Inflammatory macrophage treated with lipopolysaccharide for 4 hours (primary cell): ENCODE measurements around the gene PRR30.
"Not testable (repeated sequence)": the region's sequence is repeated elsewhere in the genome, so short reads cannot be mapped to it uniquely, and the experiment has no call there.

Experiments
- DNase-seq: peaks from one replicate; pipeline ENCODE4 v3.0.0-alpha.2; 2020

The PRR30 gene

DNA sequence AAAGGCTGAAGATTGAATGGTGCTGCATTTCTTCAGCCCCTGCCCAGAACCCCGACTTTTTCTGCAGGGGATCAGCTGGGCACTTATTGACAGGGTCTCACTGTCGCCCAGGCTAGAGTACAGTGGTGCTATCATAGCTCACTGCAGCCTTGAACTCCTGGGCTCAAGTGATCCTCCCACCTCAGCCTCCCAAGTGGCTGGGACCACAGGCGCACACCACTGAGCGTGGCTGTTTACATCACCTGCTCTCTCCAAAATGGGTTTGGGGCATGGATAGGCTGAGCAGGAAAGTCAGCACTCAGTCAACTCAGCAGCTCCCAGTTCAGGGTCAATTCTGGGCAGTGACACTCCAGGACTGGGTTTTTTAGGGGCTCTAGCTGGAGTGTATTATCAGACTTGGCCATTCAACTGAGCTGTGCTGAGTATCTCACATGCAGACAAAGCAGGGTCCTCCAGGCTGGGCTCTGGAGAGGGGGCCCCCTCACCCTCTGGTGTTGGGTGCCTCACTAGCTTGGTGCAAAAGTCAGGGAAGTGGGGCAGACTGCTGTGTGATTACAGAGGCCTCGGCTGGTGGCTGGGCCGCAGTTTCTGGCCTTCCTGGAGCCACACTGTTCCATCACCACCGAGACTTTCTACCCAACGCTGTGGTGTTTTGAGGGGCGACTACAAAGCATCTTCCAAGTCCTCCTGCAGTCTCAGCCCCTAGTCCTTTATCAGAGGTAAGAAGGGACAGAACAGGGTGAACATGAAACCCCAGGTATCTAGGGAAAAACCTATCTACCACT, 11.1 kb downstream of the PRR30 start:
- DNase-seq, result no peak

DNA sequence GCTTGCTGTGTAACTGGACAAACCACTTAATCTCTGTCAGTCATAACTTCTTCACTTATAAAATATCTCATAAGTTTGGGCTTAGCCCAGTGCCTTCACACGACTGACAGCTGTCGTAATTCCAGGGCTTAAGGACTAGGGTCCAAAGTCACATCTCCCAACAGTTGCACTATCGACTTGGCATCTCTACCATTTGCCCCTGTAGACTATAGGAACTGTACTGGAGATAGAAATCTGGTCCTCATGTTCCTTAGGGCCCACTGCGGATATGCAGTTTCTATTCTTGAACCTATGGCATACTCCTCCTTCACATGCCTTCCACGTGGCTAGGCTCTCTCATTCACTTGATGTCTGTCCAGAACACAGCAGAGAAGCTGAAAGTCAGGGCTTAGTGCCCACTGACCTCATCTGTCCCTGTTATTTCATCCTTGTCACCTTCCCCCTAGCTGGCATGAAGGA, 12.9 kb downstream of the PRR30 start:
- DNase-seq, result no peak

DNA sequence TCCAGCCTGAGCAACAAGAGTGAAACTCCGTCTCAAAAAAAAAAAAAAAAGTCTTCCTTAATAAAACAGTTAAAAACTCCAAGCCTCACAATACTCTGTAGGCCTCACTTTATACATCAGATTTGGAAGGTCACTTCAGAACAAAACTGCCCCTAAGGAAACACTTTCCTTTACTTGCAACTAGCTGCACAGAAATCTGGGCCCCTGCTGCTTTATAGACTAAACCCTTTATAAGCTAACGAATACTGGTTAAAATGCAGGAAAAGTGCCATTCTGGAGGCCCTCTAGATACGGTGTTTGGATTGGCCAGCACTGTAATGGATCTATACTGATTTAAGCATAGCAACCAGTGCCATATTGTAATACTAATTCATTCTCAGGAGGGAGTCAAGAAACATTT, 14.1 kb downstream of the PRR30 start:
- no peak for DNase-seq

DNA sequence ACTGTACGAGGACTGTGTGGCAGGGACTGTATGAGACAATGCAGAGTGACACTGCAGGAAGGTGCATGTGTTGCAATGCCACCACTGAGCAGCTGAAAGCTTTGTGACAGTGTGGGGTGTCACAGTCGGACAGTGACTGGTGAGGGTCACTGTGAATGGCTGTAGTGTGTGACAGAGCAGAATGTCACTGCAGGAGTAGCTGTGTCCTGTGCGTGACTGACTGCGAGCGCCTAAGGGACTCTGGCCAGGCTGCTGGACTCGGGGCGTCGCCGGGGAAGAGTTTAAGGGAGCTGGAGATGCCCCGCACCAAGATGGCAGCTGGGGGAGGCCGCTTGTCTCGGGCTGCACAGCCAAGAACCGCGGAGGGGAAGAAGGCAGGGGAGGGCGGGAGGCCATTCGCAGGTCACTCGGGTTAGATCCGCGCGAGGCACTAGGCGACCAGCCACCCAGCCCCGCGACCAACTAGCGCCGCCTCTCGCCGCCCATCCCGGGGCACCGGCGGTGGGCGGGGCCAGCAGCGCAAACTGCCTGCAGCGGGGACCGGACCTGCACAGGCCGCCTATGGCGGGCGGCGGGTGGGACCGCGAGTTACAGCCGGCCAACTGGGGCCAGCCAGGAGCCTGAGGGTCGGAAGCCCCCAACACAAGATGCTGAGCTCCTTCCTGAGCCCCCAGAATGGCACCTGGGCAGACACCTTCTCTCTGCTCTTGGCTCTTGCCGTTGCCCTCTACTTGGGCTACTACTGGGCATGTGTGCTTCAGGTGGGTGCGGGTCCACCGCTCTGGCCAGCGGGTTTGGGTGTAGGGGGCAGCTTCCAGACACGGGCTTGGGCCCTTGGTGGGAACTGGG, 15.7 kb downstream of the PRR30 start, which contains the start of gene ABHD1:
TSS of gene ABHD1 (plus strand) at position 514 of the 849 bp plus-strand sequence. CDS start at position 648, 134 bp downstream.
- DNase-seq, result peak; percentile 63

DNA sequence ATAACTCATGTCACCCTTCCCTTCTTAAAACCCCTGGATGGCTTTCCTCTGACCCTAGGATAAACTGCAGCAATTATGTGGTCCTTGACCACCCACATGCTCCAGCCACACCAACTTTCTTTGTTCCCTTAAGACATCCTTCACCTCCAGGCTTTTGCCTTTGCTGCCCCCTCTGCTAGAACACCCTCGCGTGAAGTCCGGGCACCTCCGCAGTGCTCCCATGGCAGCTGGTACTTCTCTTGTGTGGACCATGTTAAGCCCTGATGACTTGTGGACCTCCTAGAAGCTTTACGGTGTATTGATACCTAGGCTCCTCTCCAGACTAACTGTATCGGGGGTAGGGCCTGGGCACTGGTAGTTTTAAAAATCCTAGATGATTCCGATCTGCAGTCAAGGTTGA, 16.4 kb downstream of the PRR30 start:
- no peak for DNase-seq

DNA sequence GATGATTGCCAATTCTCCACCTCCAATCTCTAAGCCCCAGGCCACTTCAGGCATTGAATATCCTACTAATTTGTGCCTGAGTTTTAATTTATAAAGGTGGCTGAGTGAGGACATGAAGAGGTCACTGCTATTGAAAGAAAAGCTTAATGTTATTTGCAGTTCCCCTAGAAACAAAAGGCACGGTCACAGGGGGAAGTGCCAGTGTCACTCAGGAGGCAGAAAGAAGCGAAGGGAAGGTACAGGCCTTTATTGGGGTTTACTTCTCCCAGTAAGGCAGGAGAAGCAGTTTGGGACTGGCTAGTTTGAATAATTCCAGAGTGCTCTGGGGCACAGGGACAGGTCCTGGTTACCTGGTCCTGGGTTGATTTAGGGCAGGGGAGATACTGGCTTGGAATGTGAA, 17.3 kb downstream of the PRR30 start:
- peak; percentile 5 for DNase-seq

DNA sequence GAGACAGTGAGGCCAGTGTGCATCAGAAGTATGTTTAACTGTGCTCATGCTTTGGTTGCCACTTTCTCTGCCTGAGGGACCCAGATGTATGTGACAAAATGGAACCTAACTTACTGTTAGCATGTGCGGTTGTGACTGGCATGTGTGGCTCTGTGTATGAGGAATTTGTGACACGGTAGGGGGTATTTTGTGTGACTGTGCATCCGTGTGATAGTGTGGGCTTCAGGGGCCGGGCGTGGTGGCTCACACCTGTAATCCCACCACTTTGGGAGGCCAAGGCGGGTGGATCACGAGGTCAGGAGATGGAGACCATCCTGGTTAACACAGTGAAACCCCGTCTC, 19.9 kb downstream of the PRR30 start:
- DNase-seq, result not testable (repeated sequence)

DNA sequence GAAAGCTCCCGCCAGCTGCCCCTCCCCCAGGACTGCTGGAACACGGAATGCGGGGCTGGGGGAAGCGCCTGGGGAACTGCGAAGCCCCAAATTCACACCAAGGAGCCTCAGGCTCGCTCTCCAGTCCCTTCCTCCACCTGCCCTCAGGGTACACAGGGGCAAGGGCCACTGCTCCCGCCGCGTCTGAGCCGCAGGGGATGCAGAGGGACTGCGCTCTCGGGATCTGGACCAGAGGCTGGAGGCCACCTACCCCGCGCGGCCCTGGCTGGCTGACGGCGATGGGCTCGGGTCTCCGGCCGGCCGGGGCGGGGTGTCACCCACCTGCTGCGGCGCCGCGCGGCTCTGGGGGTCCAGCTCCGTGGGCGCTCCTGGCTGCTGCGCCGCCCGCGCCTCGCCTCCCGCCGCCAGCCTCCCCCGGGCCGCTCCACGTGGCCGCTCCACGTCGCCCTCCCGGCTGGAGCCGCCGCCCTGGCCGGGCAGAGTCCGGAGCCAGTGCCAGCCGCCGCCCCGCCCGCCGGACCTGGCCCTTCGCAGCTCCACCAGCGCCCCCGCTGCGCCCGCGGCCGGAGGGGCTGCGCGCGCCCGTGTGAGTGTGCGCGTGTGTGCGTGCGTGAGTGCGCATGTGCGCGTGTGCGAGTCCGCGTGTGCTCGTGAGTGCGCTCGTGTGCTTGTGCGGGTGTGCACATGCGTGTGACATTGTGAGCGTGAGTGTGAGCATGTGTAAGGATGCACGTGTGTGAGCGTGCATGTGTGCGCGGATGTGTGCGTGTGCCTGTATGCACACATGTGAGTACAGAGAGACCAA, 20.5 kb downstream of the PRR30 start, which contains the start of gene CGREF1:
TSS of gene CGREF1 (minus strand) at position 604 of the 805 bp plus-strand sequence. CDS start 14,762 bp downstream, outside the sequence.
- DNase-seq, result no peak

DNA sequence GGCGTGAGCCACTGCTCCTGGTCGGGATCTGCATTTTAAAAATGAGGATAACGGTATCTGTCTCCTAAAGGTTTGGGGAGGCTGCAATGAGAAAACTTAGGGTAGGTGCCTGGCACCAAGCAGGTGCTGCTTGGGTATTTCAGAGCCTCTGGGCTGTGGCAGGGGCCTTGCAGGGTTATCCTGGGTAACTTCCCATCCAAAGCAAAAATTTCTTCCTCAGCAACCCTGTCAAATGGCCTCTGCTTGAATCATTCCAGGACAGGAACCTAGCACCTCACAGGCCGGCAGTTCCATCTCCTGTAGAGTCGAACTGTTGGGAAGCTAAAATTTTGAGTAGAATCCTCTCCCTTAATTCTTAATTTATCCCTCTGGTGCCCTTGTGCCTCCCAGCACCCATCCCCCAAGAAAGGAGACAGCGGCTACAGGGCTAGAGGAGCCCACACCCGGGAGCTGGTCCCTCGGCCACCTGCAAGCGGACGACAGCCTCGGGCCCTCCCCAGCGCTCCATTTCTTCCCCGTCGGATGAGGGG, 21.1 kb downstream of the PRR30 start:
- DNase-seq, result no peak

DNA sequence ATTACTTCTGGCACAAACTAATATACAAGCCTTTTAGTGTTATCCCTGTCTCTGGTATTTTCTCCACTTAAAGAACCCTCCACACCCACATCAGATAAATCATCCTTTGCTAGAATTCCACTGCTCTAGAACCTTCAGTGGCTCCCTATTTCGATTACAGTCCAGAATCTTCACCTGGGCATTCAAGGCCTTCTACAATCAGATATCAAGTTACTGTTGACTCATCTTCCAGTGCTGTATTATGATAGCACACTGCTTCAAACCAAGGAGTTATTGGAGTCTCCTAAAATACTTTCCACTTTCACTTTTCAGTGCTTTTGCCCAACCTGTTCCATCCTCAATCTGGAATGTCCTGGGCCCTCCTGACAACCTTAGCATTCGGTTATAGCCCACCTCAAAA, 23.7 kb downstream of the PRR30 start:
- no peak for DNase-seq

DNA sequence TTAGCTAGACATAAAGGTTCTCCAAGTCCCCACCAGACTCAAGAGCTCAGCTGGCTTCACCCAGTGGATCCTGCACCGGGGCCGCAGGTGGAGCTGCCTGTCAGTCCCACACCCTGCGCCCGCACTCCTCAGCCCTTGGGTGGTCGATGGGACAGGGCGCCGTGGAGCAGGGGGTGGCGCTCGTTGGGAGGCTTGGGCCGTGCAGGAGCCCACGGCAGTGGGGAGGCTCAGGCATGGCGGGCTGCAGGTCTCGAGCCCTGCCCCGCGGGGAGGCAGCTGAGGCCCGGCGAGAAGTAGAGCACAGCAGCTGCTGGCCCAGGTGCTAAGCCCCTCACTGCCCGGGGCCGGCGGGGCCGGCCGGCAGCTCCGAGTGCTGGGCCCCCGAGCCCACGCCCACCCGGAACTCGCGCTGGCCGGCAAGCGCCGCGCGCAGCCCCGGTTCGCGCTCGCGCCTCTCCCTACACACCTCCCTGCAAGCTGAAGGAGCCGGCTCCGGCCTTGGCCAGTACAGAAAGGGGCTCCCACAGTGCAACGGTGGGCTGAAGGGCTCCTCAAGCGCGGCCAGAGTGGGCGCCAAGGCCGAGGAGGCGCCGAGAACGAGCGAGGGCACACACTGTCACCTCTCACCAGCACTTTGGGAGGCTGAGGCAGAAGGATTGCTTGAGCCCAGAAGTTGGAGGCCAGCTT, 27.7 kb downstream of the PRR30 start:
- DNase-seq, result not testable (repeated sequence)

DNA sequence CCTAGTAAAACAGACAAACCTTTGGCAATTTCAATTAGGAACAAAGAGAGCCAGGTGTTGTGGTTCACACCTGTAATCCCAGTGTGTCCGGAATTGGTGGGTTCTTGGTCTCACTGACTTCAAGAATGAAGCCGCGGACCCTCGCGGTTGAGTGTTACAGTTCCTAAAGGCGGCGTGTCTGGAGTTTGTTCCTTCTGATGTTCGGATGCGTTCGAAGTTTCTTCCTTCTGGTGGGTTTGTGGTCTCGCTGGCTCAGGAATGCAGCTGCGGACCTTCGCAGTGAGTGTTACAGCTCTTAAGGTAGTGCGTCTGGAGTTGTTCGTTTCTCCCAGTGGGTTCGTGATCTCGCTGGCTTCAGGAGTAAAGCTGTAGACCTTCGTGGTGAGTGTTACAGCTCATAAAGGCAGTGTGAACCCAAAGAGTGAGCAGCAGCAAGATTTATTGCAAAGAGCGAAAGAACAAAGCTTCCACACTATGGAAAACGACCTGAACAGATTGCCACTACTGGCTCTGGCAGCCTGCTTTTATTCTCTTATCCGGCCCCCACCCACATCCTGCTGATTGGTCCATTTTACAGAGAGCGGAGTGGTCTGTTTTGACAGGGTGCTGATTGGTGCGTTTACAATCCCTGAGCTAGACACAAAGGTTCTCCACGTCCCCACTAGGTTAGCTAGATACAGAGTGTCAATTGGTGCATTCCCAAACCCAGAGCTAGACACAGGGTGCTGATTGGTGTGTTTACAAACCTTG, 28.4 kb downstream of the PRR30 start:
- not testable (repeated sequence) for DNase-seq

DNA sequence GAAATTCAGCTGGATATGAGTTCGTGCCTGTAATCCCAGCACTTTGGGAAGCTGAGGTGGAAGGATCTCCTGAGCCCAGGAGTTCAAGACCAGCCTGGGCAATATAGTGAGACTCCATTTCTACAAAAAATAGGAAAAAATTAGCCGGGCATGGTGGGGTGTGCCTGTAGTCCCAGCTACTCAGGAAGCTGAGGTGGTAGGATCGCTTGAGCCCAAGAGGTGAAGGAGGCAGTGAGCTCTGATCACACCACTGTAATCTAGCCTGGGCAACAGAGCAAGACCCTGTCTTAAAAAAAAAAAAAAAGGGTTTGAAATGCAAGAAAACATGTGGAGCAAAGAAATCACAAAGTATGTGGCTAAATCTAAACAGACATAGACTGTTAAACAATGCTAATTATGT, 30.1 kb downstream of the PRR30 start:
- no peak for DNase-seq

DNA sequence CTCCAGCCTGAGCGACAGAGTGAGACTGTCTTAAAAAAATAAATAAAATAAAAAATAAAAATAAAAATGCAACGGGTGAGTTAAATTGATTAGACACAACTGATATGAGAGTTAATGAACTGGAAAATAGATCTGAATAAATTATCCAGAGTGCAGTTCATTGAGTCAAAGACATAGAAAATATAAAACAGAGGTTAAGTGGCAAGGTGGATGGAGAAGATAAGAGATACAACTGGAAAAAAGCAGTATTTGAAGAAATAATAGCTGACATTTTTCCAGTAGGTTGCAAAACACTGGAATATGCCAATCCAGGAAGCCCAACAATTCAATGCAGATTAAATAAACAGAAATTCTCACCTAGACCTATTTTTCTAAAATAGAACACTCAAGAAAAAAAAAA, 31.0 kb downstream of the PRR30 start:
- DNase-seq, result no peak

DNA sequence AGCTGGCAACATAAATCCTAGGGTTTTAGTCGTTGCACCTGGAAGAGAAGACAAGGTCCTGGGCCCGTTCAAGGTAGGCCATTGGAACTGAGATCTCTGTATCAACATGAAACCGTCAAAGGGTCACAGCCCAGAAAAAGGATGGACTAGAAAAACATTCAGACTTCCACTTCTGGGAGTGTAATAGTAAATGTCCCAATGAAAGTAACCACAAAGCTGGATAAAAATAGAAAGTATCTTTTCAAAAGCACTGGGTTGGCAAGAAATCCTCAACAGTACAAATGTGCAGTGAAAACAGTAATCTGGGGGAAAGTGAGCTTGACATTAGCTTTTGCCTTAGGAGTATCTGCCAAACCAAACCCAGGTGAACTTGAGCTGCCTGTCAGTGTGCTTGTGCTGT, 33.2 kb downstream of the PRR30 start:
- DNase-seq, result no peak

DNA sequence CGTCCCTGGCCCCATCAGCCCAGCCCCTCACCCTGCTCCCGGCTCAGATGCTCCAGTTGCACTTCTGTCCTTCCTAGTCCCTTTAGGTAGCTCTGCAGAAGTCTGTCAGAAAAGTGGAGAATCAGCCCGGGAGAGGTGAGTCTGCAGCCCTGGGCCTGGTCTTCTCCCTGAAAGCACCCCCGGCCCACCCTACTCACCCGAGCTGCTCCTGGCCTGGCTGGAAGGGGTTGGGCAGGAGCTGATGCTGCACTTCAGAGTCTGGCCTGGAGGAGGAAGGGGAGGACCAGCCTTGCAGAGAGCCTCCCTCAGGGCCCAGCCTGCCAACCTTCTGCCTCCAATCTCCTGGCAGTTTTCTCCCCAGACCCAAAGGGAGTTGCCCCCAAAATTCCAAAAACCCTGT, 36.9 kb downstream of the PRR30 start:
- no peak for DNase-seq

DNA sequence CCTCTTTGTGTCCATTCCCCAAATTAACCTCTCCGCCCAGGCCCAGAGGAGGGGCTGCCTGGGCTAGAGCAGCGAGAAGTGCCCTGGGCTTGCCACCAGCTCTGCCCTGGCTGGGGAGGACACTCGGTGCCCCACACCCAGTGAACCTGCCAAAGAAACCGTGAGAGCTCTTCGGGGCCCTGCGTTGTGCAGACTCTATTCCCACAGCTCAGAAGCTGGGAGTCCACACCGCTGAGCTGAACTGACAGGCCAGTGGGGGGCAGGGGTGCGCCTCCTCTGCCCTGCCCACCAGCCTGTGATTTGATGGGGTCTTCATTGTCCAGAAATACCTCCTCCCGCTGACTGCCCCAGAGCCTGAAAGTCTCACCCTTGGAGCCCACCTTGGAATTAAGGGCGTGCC, 39.2 kb downstream of the PRR30 start:
- DNase-seq, result no peak

DNA sequence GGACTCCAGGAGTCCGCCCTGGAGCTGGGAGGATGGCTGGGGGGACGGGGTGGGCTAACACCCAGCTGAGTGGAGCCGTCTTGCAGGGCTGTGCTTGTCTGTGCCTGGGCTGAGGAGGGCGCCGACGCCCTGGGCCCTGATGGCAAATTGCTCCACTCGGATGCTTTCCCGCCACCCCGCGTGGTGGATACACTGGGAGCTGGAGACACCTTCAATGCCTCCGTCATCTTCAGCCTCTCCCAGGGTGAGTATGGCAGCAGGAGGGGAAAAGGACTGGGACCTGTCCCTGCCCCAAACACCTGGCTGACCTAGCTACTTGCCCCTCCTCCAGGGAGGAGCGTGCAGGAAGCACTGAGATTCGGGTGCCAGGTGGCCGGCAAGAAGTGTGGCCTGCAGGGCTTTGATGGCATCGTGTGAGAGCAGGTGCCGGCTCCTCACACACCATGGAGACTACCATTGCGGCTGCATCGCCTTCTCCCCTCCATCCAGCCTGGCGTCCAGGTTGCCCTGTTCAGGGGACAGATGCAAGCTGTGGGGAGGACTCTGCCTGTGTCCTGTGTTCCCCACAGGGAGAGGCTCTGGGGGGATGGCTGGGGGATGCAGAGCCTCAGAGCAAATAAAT, 39.8 kb downstream of the PRR30 start:
- no peak for DNase-seq

DNA sequence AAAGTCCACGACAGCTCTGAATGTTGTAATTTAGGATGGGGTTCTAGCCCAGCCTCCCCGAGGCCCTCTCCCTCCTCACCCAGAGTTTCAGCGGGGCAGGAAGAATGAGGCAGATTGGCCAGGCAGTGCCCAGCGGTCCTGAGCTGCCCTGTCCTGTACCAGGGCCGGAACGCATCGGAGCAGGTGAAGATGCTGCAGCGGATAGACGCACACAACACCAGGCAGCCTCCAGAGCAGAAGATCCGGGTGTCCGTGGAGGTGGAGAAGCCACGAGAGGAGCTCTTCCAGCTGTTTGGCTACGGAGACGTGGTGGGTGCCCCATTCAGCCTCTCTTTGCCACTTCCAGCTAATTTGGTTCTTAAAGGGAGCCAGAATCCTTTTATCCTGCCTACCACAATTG, 41.9 kb downstream of the PRR30 start:
- no peak for DNase-seq

DNA sequence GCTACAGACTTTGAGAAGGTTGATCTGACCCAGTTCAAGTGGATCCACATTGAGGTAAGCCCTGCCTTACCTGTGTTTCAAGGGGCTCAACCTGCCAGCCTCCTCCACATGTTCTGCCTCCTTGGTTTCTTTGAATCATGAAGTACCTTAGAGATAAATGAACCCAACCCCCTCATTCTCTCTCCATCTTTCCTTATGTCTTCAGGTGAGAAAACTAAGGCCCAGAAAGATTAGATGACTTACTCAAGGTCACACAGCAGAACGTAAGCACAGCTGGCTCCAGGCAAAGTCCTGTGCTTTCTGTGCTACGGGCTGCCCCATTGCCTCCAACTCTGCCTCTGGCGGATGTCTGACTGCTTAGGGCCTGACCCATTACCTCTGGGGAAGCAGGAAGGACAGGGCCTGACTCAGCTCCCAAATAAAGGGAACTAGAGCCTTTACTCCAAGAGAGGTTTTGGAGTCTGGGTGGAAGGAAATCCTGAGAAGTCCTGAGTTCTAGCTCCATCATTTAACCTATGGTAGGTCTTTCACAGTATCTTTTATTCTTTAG, 42.4 kb downstream of the PRR30 start:
- DNase-seq, result peak; percentile 75
